ENCODE measurements around the gene TFDP1. TPM values are rescaled to one million over a fixed set of nuclear protein-coding genes. Genes with fewer than 3 reads are reported as not detected.

Gene TFDP1
- total RNA-seq, 1 donor from 2014 or later, result 40.0 TPM

- Histone ChIP-seq H3K4me3 (no peak overlapping the region), H3K9me3 (no peaks in the 10 kb centered on the region), H3K36me3 (no peaks in the 10 kb centered on the region), H3K4me1 (peaks cover 2% of the 10 kb centered on the region), H3K27me3 (no peaks in the 10 kb centered on the region), H3K27ac (no peak overlapping the region)
- TF ChIP-seq POLR2AphosphoS5 (IDR thresholded peaks at IDR 0.05; ENCODE audit: insufficient read depth in 1 of 2, low read depth in 1 of 2) (no peak), CTCF (IDR thresholded peaks at IDR 0.05) (no peak), POLR2A (IDR thresholded peaks at IDR 0.05) (no peak)
- DNase-seq (ENCODE audit: extremely low spot score in 2 of 2), result no peak
- intact Hi-C loops (cut with DNase I), result no loop called here
Observed at GRCh38 chr13:113538689-113539058, 45.9 kb upstream of the TFDP1 start.

- intact Hi-C loops (cut with DNase I), result no loop called here
- Histone ChIP-seq H3K27me3 (no peaks in the 10 kb centered on the region), H3K4me3 (no peak overlapping the region), H3K9me3 (no peaks in the 10 kb centered on the region), H3K36me3 (no peaks in the 10 kb centered on the region), H3K27ac (no peak overlapping the region), H3K4me1 (peaks cover 7% of the 10 kb centered on the region)
- no peak for DNase-seq (ENCODE audit: extremely low spot score in 2 of 2)
- no peak for TF ChIP-seq POLR2AphosphoS5 (IDR thresholded peaks at IDR 0.05; ENCODE audit: insufficient read depth in 1 of 2, low read depth in 1 of 2)
- no peak for TF ChIP-seq CTCF (IDR thresholded peaks at IDR 0.05)
- no peak for TF ChIP-seq POLR2A (IDR thresholded peaks at IDR 0.05)
Observed at GRCh38 chr13:113539176-113539575, 45.4 kb upstream of the TFDP1 start.

GRCh38 chr13:113539822-113540221 lies 44.7 kb upstream of the TFDP1 start:
- Histone ChIP-seq H3K36me3 (no peaks in the 10 kb centered on the region), H3K27me3 (no peaks in the 10 kb centered on the region), H3K4me1 (peaks cover 8% of the 10 kb centered on the region), H3K4me3 (no peak overlapping the region), H3K27ac (no peak overlapping the region), H3K9me3 (no peaks in the 10 kb centered on the region)
- TF ChIP-seq POLR2AphosphoS5 (IDR thresholded peaks at IDR 0.05; ENCODE audit: insufficient read depth in 1 of 2, low read depth in 1 of 2) (no peak), CTCF (IDR thresholded peaks at IDR 0.05) (no peak), POLR2A (IDR thresholded peaks at IDR 0.05) (no peak)
- intact Hi-C loops (cut with DNase I), result no loop called here
- DNase-seq (ENCODE audit: extremely low spot score in 2 of 2), result no peak

- Histone ChIP-seq H3K9me3 (no peaks in the 10 kb centered on the region), H3K4me3 (no peak overlapping the region), H3K4me1 (peaks cover 15% of the 10 kb centered on the region), H3K27ac (no peak overlapping the region), H3K27me3 (no peaks in the 10 kb centered on the region), H3K36me3 (no peaks in the 10 kb centered on the region)
- no peak for DNase-seq (ENCODE audit: extremely low spot score in 2 of 2)
- TF ChIP-seq CTCF (IDR thresholded peaks at IDR 0.05) (no peak), POLR2A (IDR thresholded peaks at IDR 0.05) (no peak), POLR2AphosphoS5 (IDR thresholded peaks at IDR 0.05; ENCODE audit: insufficient read depth in 1 of 2, low read depth in 1 of 2) (no peak)
- intact Hi-C loops (cut with DNase I), result no loop called here
Observed at GRCh38 chr13:113540523-113540922, 44.0 kb upstream of the TFDP1 start.

GRCh38 chr13:113542751-113543424 lies 41.7 kb upstream of the TFDP1 start:
- Histone ChIP-seq H3K4me3 (no peak overlapping the region), H3K27me3 (no peaks in the 10 kb centered on the region), H3K9me3 (no peaks in the 10 kb centered on the region), H3K4me1 (peaks cover 24% of the 10 kb centered on the region), H3K27ac (no peak overlapping the region), H3K36me3 (no peaks in the 10 kb centered on the region)
- intact Hi-C loops (cut with DNase I), result no loop called here
- DNase-seq (ENCODE audit: extremely low spot score in 2 of 2), result no peak
- TF ChIP-seq CTCF (IDR thresholded peaks at IDR 0.05) (no peak), POLR2AphosphoS5 (IDR thresholded peaks at IDR 0.05; ENCODE audit: insufficient read depth in 1 of 2, low read depth in 1 of 2) (no peak), POLR2A (IDR thresholded peaks at IDR 0.05) (no peak)

All from vagina (tissue), 2 donors.